IMR-90 (cell line): ENCODE results near the gene EXOC4.

Source experiments
- CHD1 ChIP-seq: IDR thresholded peaks from 2 replicates; pipeline ENCODE4 v1.6.1; 2012; ENCODE audit warnings: low read depth, low read length, improper control_type of control experiment
- FOS ChIP-seq: fragments of 150-350 bp; IDR thresholded peaks from 2 replicates; pipeline ENCODE4 v1.6.1; 2016; ENCODE audit warnings: low read depth, low read length
- MAZ ChIP-seq: IDR thresholded peaks from 2 replicates; pipeline ENCODE4 v1.6.1; 2012; ENCODE audit warnings: low read depth, mild to moderate bottlenecking, low read length, improper control_type of control experiment, moderate library complexity, borderline replicate concordance
- MXI1 ChIP-seq: IDR thresholded peaks from 2 replicates; pipeline ENCODE4 v1.6.1; 2012; ENCODE audit warnings: low read depth, mild to moderate bottlenecking, low read length, moderate library complexity, borderline replicate concordance
- POLR2A ChIP-seq: IDR thresholded peaks from 2 replicates; pipeline ENCODE4 v1.6.1; 2012; ENCODE audit warnings: mild to moderate bottlenecking, low read depth, low read length
- RCOR1 ChIP-seq: IDR thresholded peaks from 2 replicates; pipeline ENCODE4 v1.6.1; 2012; ENCODE audit warnings: mild to moderate bottlenecking, low read length, improper control_type of control experiment; ENCODE audit not compliant: insufficient replicate concordance
- RFX5 ChIP-seq: IDR thresholded peaks from 2 replicates; pipeline ENCODE4 v1.8.0; 2012; ENCODE audit warnings: low read depth, mild to moderate bottlenecking, low read length, moderate library complexity
- SMC3 ChIP-seq: fragments of 150-350 bp; IDR thresholded peaks from 2 replicates; pipeline ENCODE4 v1.6.1; 2016; ENCODE audit warnings: low read depth, mild to moderate bottlenecking, antibody characterized with exemption, low read length, moderate library complexity
- TF ChIP-seq, protein P1 (sequence below): conservative IDR thresholded peaks from 2 replicates; pipeline ENCODE4 v1.5.1; 2012; ENCODE audit warnings: mild to moderate bottlenecking, low read depth, low read length, improper control_type of control experiment

DNA sequence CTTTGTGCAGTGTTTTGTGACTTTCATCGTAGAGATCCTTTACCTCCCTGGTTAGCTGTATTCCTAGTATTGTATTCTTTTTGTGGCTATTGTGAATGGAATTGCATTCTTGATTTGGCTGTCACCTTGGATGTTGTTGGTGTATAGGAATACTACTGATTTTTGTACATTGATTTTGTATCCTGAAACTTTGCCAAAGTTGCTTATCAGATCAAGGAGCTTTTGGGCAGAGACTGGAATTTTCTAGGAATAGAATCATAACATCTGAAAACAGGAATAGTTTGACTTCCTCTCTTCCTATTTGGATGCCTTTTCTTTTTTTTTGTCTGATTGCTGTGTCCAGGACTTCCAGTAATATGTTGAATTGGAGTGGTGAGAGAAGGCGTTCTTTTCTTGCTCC lies 590.5 kb downstream of the EXOC4 start:
- TF ChIP-seq, protein P1, sequence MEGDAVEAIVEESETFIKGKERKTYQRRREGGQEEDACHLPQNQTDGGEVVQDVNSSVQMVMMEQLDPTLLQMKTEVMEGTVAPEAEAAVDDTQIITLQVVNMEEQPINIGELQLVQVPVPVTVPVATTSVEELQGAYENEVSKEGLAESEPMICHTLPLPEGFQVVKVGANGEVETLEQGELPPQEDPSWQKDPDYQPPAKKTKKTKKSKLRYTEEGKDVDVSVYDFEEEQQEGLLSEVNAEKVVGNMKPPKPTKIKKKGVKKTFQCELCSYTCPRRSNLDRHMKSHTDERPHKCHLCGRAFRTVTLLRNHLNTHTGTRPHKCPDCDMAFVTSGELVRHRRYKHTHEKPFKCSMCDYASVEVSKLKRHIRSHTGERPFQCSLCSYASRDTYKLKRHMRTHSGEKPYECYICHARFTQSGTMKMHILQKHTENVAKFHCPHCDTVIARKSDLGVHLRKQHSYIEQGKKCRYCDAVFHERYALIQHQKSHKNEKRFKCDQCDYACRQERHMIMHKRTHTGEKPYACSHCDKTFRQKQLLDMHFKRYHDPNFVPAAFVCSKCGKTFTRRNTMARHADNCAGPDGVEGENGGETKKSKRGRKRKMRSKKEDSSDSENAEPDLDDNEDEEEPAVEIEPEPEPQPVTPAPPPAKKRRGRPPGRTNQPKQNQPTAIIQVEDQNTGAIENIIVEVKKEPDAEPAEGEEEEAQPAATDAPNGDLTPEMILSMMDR = no peak
- TF ChIP-seq POLR2A (no peak), MXI1 (no peak), RFX5 (no peak), SMC3 (no peak), FOS (no peak), CHD1 (no peak), RCOR1 (no peak), MAZ (no peak)
